ENCODE results near the gene DOCK11. TPM values are rescaled to one million over a fixed set of nuclear protein-coding genes. Genes with fewer than 3 reads are reported as not detected.

The DOCK11 gene
- total and polyA plus RNA-seq, 9 of the 15 experiments (the other 6 are each of a cell fraction or from before 2014, with no cell fraction given) = 41.8 to 77.8 (median 50.9) TPM

GRCh38 chrX:118565853-118566252, 70.2 kb downstream of the DOCK11 start (continued):
- TF ChIP-seq ZFX (CRISPR knock-in tag; IDR thresholded peaks at IDR 0.05) (no peak), SMC3 (conservative IDR thresholded peaks at IDR 0.05; ENCODE audit: insufficient read depth, low read depth, low read length) (no peak), ZNF766 (CRISPR knock-in tag; conservative IDR thresholded peaks at IDR 0.05) (0 out of 2 replicates have a peak, but pooled peaks have one; percentile 51), TFAP4 (CRISPR knock-in tag; IDR thresholded peaks at IDR 0.05; ENCODE audit: borderline replicate concordance) (no peak), TCF3 (CRISPR knock-in tag; IDR thresholded peaks at IDR 0.05) (no peak), ZNF282 (CRISPR knock-in tag; IDR thresholded peaks at IDR 0.05) (no peak), ZNF23 (CRISPR knock-in tag; IDR thresholded peaks at IDR 0.05) (no peak), SP2 (IDR thresholded peaks at IDR 0.05; ENCODE audit: extremely low read depth, low read depth, low read length, poor library complexity, severe bottlenecking) (no peak), THAP7 (CRISPR knock-in tag; IDR thresholded peaks at IDR 0.05) (no peak), ZNF133 (CRISPR knock-in tag; IDR thresholded peaks at IDR 0.05) (no peak), ZNF444 (CRISPR knock-in tag; IDR thresholded peaks at IDR 0.05) (0 out of 2 replicates have a peak, but pooled peaks have one; percentile 14), FOXP4 (CRISPR knock-in tag; IDR thresholded peaks at IDR 0.05; ENCODE audit: borderline replicate concordance) (no peak), ARID2 (IDR thresholded peaks at IDR 0.05) (no peak), BACH1 (tag; IDR thresholded peaks at IDR 0.05) (peak; percentile 75; the same call in 1 of the 2 replicates), ID3 (CRISPR knock-in tag; IDR thresholded peaks at IDR 0.05) (no peak), ID3 (tag; IDR thresholded peaks at IDR 0.05) (no peak), PHTF2 (CRISPR knock-in tag; IDR thresholded peaks at IDR 0.05) (no peak), SPI1 (IDR thresholded peaks at IDR 0.05; ENCODE audit: borderline replicate concordance, low read depth, low read length) (no peak), NEUROD1 (IDR thresholded peaks at IDR 0.05; ENCODE audit: borderline replicate concordance, low read depth, low read length, partially characterized antibody) (no peak), PRDM10 (IDR thresholded peaks at IDR 0.05; ENCODE audit: partially characterized antibody) (no peak)
